ENCODE measurements around the gene INPP5K. TPM values are rescaled to one million over a fixed set of nuclear protein-coding genes. Genes with fewer than 3 reads are reported as not detected.

The INPP5K gene
- total and polyA plus RNA-seq, 2 donors (not counting 1 experiment from before 2014, with no cell fraction given): 53.8 to 77.9 TPM

DNA sequence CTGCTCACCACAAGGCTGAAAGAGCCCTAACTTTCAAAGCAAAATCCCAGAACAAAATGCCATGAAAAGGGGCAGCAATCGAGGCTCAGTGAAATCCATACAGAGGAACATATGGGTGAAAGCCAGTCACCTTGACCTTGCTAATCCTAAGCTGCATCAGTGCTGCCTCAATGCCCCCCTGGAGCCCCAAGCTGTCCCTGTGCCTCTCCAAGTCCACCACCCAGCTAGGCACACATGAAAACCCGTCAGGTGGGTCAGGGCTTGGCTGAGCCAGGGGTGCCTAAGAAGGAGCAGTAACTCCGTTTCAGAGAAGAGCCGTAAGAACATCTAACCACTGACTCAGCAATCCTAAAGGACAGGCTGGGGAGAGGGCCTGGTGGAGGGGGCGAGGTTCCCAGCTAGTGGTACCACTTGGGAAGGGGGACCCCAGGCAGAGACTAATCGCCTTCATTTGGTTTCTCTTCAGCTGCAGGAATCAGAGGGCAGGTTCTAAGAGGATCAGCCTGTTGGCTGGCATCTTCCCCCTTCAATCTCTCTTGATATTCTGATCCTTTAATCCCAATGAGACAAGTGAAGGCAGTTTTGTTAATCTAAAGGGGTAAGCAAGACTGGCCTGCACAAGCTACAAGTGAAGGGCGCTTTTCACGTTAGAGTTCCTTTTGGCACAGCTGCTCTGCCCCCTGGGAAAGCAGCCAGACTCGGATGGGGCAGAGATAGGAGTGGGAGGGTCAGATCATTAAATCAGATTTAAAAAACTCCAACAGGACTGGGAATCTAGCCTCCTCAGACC lies 38.5 kb upstream of the INPP5K start:
- ChIA-PET CTCF (interaction anchor here (0.6 to 1.4 kb wide), 4 partner anchors 20 to 77 kb away, joined by 3 to 7 read pairs (median 3); partner anchors contain the start of genes INPP5K and SLC43A2), POLR2A (interaction anchor here (0.5 kb wide), 1 partner anchor 40 kb away, joined by 6 read pairs; no protein-coding TSS in a partner anchor)
- Mint-ChIP-seq H3K27ac (peak overlapping the region; percentile 86), H3K4me3 (peak overlapping the region; percentile 81), H3K27me3 (no peaks in the 10 kb centered on the region), H3K9me3 (ENCODE audit: insufficient read depth) (no peaks in the 10 kb centered on the region), H3K4me1 (peaks cover 40% of the 10 kb centered on the region)
- H4K20me1 ChIP-seq (ENCODE audit: control insufficient read depth, insufficient read depth, low read length, poor library complexity, severe bottlenecking): peaks cover 20% of the 10 kb centered on the region
- intact Hi-C loops (cut with micrococcal nuclease): no loop called here
- no peak overlapping the region for H2AFZ ChIP-seq (ENCODE audit: insufficient read depth, low read depth, low read length, poor library complexity, severe bottlenecking)
- ATAC-seq (ENCODE audit: low read depth) (no peak), DNase-seq (no peak)
- H3K27me3 ChIP-seq (replicated peaks in 1 of 4; ENCODE audit: control extremely low read depth in 1 of 4, control insufficient read depth in 3 of 4, insufficient read depth in 4 of 4, low read length in 3 of 4): no peaks in the 10 kb centered on the region
- H3K4me1 ChIP-seq (ENCODE audit: control insufficient read depth in 2 of 2, insufficient read depth in 2 of 2, low read length in 2 of 2): peaks cover 20 to 27% of the 10 kb centered on the region in 2 donors
- peak overlapping the region; percentile 17 for H3K9ac ChIP-seq (ENCODE audit: low read length)
- peaks cover 0 to 35% of the 10 kb centered on the region in 2 experiments for H3K36me3 ChIP-seq (replicated peaks in 1 of 2; ENCODE audit: control extremely low read depth in 1 of 2, control insufficient read depth in 1 of 2, extremely low read depth in 1 of 2, insufficient read depth in 2 of 2, low read length in 1 of 2)
- peak overlapping the region in 1 of 5 experiments; percentile 19 for H3K4me3 ChIP-seq (ENCODE audit: control extremely low read depth in 1 of 5, extremely low read depth in 1 of 5, insufficient read depth in 1 of 5, low read depth in 2 of 5, low read length in 4 of 5)
- H3K27ac ChIP-seq (ENCODE audit: low read length in 2 of 2): peak overlapping the region; percentile 9 to 74
- H3K4me2 ChIP-seq (replicated peaks; ENCODE audit: low read depth, low read length, poor library complexity, severe bottlenecking): peak overlapping the region; percentile 65
- WGBS (ENCODE audit: insufficient coverage): 96% methylated on average over 5 of the region's 9 CpGs
- peaks cover 71% of the 10 kb centered on the region for H3K79me2 ChIP-seq (ENCODE audit: control insufficient read depth, insufficient read depth, low read length)
- H3K9me3 ChIP-seq (ENCODE audit: control extremely low read depth in 1 of 3, control insufficient read depth in 2 of 3, insufficient read depth in 1 of 3, low read length in 2 of 3): no peaks in the 10 kb centered on the region
- no peak for TF ChIP-seq EZH2 (IDR thresholded peaks at IDR 0.05; ENCODE audit: borderline replicate concordance, insufficient read depth, low read depth, low read length, poor library complexity, severe bottlenecking)
- TF ChIP-seq, protein P1, sequence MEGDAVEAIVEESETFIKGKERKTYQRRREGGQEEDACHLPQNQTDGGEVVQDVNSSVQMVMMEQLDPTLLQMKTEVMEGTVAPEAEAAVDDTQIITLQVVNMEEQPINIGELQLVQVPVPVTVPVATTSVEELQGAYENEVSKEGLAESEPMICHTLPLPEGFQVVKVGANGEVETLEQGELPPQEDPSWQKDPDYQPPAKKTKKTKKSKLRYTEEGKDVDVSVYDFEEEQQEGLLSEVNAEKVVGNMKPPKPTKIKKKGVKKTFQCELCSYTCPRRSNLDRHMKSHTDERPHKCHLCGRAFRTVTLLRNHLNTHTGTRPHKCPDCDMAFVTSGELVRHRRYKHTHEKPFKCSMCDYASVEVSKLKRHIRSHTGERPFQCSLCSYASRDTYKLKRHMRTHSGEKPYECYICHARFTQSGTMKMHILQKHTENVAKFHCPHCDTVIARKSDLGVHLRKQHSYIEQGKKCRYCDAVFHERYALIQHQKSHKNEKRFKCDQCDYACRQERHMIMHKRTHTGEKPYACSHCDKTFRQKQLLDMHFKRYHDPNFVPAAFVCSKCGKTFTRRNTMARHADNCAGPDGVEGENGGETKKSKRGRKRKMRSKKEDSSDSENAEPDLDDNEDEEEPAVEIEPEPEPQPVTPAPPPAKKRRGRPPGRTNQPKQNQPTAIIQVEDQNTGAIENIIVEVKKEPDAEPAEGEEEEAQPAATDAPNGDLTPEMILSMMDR (IDR thresholded peaks at IDR 0.05): no peak

All from B cell (primary cell).